HCT116 (cell line): ENCODE data around the gene HOMER2. TPM values are rescaled to one million over a fixed set of nuclear protein-coding genes. Genes with fewer than 3 reads are reported as not detected.

Experiments
- ATAC-seq: fragments of 200-7000 bp; cut with Tn5 transposase; 2 replicates; pipeline ENCODE4 v1.9.1; 2020; ENCODE audit warnings: mild to moderate bottlenecking, moderate library complexity
- BruUV-seq: library from RNA; stranded (reverse); fragments of 400-500 nt; replicated peaks from 2 replicates; lab custom pipeline; 2021; lab: Mats Ljungman, UMichigan
- CTCF ChIA-PET: fragments of 300-600 bp; sonication (Branson Sonifier 250); formaldehyde crosslinking; loops from one replicate; lab custom pipeline; 2021; ENCODE audit warnings: antibody characterized with exemption; lab: Charles Lee
- POLR2A ChIA-PET: fragments of 300-600, 350-600 bp; sonication (Branson Sonifier 250); formaldehyde crosslinking; loops from one replicate; lab custom pipeline; 2021; ENCODE audit warnings: antibody characterized with exemption; lab: Charles Lee
- RAD21 ChIA-PET, 2 experiments: fragments of 300-600 bp; sonication (Branson Sonifier 250); formaldehyde crosslinking; loops; one replicate each; lab custom pipeline; 2023; ENCODE audit warnings: low total read pairs in 2 of 2; ENCODE audit not compliant: uncharacterized antibody in 2 of 2, unreplicated experiment in 2 of 2, low non-redundant PET in 1 of 2; lab: Charles Lee
- DNase-seq: peaks from one replicate; pipeline ENCODE4 v3.0.0-alpha.2; 2010; ENCODE audit warnings: low read depth, low spot score
- H2AFZ ChIP-seq: fragments of 200-600 bp; shearing (Covaris generic), sonication (generic); 2 replicates; pipeline ENCODE4 v1.6.1; 2017; ENCODE audit warnings: low read depth, mixed run types, mixed read lengths, antibody characterized with exemption, low read length; ENCODE audit not compliant: poor library complexity, severe bottlenecking
- H3K27ac ChIP-seq: 2 replicates; pipeline ENCODE4 v1.5.1; 2012; ENCODE audit warnings: low read depth, low read length
- H3K27me3 ChIP-seq: fragments of 200-600 bp; sonication (generic); 2 replicates; pipeline ENCODE4 v1.6.1; 2016; ENCODE audit warnings: mixed run types, low read length, mixed read lengths; ENCODE audit not compliant: insufficient read depth
- H3K36me3 ChIP-seq, 2 experiments: fragments of 200-500 bp in 1 of 2; fragments of 200-600 bp in 1 of 2; sonication (Bioruptor generic) in 1 of 2; sonication (generic) in 1 of 2; 2 replicates each; pipeline versions ENCODE4 v1.5.1 to v1.6.1; 2014 to 2016; ENCODE audit warnings: low read length in 2 of 2, inconsistent platforms in 1 of 2, mixed read lengths in 1 of 2, mixed run types in 1 of 2; ENCODE audit not compliant: insufficient read depth in 2 of 2, control insufficient read depth in 1 of 2
- H3K4me1 ChIP-seq, 2 experiments: fragments of 200-600 bp in 1 of 2; sonication (generic) in 1 of 2; 2 replicates each; pipeline versions ENCODE4 v1.5.1 to v1.6.1; 2012 to 2017; ENCODE audit warnings: low read length in 2 of 2, inconsistent platforms in 1 of 2, mild to moderate bottlenecking in 1 of 2, mixed read lengths in 1 of 2, mixed run types in 1 of 2, moderate library complexity in 1 of 2; ENCODE audit not compliant: insufficient read depth in 2 of 2, control insufficient read depth in 1 of 2
- H3K4me2 ChIP-seq: fragments of 200-600 bp; sonication (generic); 2 replicates; pipeline ENCODE4 v1.6.1; 2017; ENCODE audit warnings: mixed run types, low read length, mixed read lengths
- H3K4me3 ChIP-seq, 2 experiments: fragments of 200-600 bp in 1 of 2; sonication (generic) in 1 of 2; replicated peaks in 1 of 2; 2 replicates each; pipeline ENCODE4 v1.5.1; 2011 to 2016; ENCODE audit warnings: low read length in 2 of 2, control low read depth in 1 of 2, low read depth in 1 of 2, mild to moderate bottlenecking in 1 of 2, mixed read lengths in 1 of 2, mixed run types in 1 of 2
- H3K79me2 ChIP-seq: fragments of 200-600 bp; sonication (generic); 2 replicates; pipeline ENCODE4 v1.6.1; 2017; ENCODE audit warnings: mild to moderate bottlenecking, mixed run types, low read length, moderate library complexity, mixed read lengths; ENCODE audit not compliant: insufficient read depth
- H3K9ac ChIP-seq: fragments of 200-600 bp; sonication (generic); 2 replicates; pipeline ENCODE4 v1.6.1; 2016; ENCODE audit warnings: low read length, mixed read lengths
- H3K9me2 ChIP-seq: fragments of 200-600 bp; sonication (generic), shearing (Covaris generic); 2 replicates; pipeline ENCODE4 v1.6.1; 2017; ENCODE audit warnings: mixed run types, mild to moderate bottlenecking, moderate library complexity; ENCODE audit not compliant: insufficient read depth
- H3K9me3 ChIP-seq, 2 experiments: fragments of 200-500 bp in 1 of 2; fragments of 200-600 bp in 1 of 2; sonication (Bioruptor generic) in 1 of 2; sonication (generic) in 1 of 2; 2 replicates each; pipeline ENCODE4 v1.6.1; 2014 to 2017; ENCODE audit warnings: low read length in 2 of 2, mixed read lengths in 2 of 2, inconsistent platforms in 1 of 2, low read depth in 1 of 2, mild to moderate bottlenecking in 1 of 2, mixed run types in 1 of 2, moderate library complexity in 1 of 2; ENCODE audit not compliant: control insufficient read depth in 1 of 2, insufficient read depth in 1 of 2
- H4K20me1 ChIP-seq: fragments of 200-600 bp; sonication (generic), shearing (Covaris generic); 2 replicates; pipeline ENCODE4 v1.6.1; 2017; ENCODE audit warnings: mixed run types, mild to moderate bottlenecking, moderate library complexity; ENCODE audit not compliant: insufficient read depth
- CBX3 ChIP-seq: IDR thresholded peaks from 2 replicates; pipeline ENCODE4 v1.6.1; 2012; ENCODE audit warnings: low read depth
- EGR1 ChIP-seq: IDR thresholded peaks from 2 replicates; pipeline ENCODE4 v1.6.1; 2012; ENCODE audit warnings: low read depth
- ELF1 ChIP-seq: IDR thresholded peaks from 2 replicates; pipeline ENCODE4 v1.6.1; 2012; ENCODE audit warnings: low read depth, borderline replicate concordance
- EZH2 ChIP-seq: fragments of 200-600 bp; sonication (generic); IDR thresholded peaks from 2 replicates; pipeline ENCODE4 v1.6.1; 2017; ENCODE audit warnings: antibody characterized with exemption, mixed run types
- EZH2phosphoT487 ChIP-seq: fragments of 200-600 bp; IDR thresholded peaks from 2 replicates; pipeline ENCODE4 v1.6.1; 2018; ENCODE audit warnings: antibody characterized with exemption, borderline replicate concordance
- FOSL1 ChIP-seq: IDR thresholded peaks from 2 replicates; pipeline ENCODE4 v1.6.1; 2012; ENCODE audit warnings: low read depth
- JUND ChIP-seq: IDR thresholded peaks from 2 replicates; pipeline ENCODE4 v1.6.1; 2012
- MAX ChIP-seq: IDR thresholded peaks from 2 replicates; pipeline ENCODE4 v1.6.1; 2012
- POLR2A ChIP-seq: IDR thresholded peaks from 2 replicates; pipeline ENCODE4 v1.7.0; 2011; ENCODE audit warnings: borderline replicate concordance; ENCODE audit not compliant: insufficient read depth, insufficient read length; ENCODE audit errors: extremely low read depth
- RAD21 ChIP-seq: IDR thresholded peaks from 2 replicates; pipeline ENCODE4 v1.6.1; 2012; ENCODE audit warnings: low read depth, mild to moderate bottlenecking
- SP1 ChIP-seq: IDR thresholded peaks from 2 replicates; pipeline ENCODE4 v1.6.1; 2012; ENCODE audit warnings: low read depth
- SRF ChIP-seq: IDR thresholded peaks from 2 replicates; pipeline ENCODE4 v1.6.1; 2012; ENCODE audit warnings: low read depth
- TCF7L2 ChIP-seq: IDR thresholded peaks from 2 replicates; pipeline ENCODE4 v1.7.0; 2011; ENCODE audit warnings: borderline replicate concordance, inconsistent platforms; ENCODE audit not compliant: insufficient read depth, insufficient read length; ENCODE audit errors: extremely low read depth
- YY1 ChIP-seq: IDR thresholded peaks from 2 replicates; pipeline ENCODE4 v1.6.1; 2011; ENCODE audit warnings: low read length, low read depth, moderate library complexity, mild to moderate bottlenecking; ENCODE audit not compliant: insufficient replicate concordance; ENCODE audit errors: extremely low read depth
- ZBTB33 ChIP-seq: IDR thresholded peaks from 2 replicates; pipeline ENCODE4 v1.6.1; 2011; ENCODE audit warnings: mild to moderate bottlenecking, low read length, moderate library complexity; ENCODE audit not compliant: insufficient replicate concordance; ENCODE audit errors: extremely low read depth
- ZNF274 ChIP-seq: fragments of 200-500 bp; sonication (Bioruptor generic); IDR thresholded peaks from 2 replicates; pipeline ENCODE4 v1.6.1; 2014; ENCODE audit warnings: mild to moderate bottlenecking, low read depth, low read length, inconsistent platforms
- intact Hi-C: fragments of 100-400 bp; cut with micrococcal nuclease; formaldehyde crosslinking; loops from 2 replicates; pipeline ENCODE4 v1.10.0; 2022
- total RNA-seq: library from RNA; stranded (reverse); gene quantifications from one replicate; pipeline ENCODE4 v1.2.1, GENCODE V29; 2021; ENCODE audit not compliant: unreplicated experiment
- TF ChIP-seq, protein P1 (sequence below), 3 experiments: fragments of 200-600 bp in 1 of 3; sonication (generic) in 1 of 3; IDR thresholded peaks in 2 of 3; conservative IDR thresholded peaks in 1 of 3; 2 replicates each; pipeline ENCODE4 v1.5.1; 2012 to 2017; ENCODE audit warnings: low read depth in 2 of 3, low read length in 2 of 3, antibody characterized with exemption in 1 of 3, borderline replicate concordance in 1 of 3, control low read depth in 1 of 3, mild to moderate bottlenecking in 1 of 3, mixed read lengths in 1 of 3, mixed run types in 1 of 3, moderate library complexity in 1 of 3; ENCODE audit not compliant: insufficient read depth in 1 of 3

HOMER2 gene
- total RNA-seq, 1 experiment from 2014 or later: 3.9 TPM

- Histone ChIP-seq H3K27ac (no peak overlapping the region), H3K9ac (no peak overlapping the region), H3K4me3 (no peak overlapping the region), H4K20me1 (no peaks in the 10 kb centered on the region), H3K79me2 (no peaks in the 10 kb centered on the region), H3K4me2 (no peak overlapping the region), H3K9me3 (no peaks in the 10 kb centered on the region), H3K4me1 (no peaks in the 10 kb centered on the region), H3K9me2 (no peaks in the 10 kb centered on the region), H3K36me3 (no peaks in the 10 kb centered on the region), H3K27me3 (peaks cover 10% of the 10 kb centered on the region; the same call in 1 of the 2 replicates), H2AFZ (no peak overlapping the region)
- ATAC-seq: no peak
- TF ChIP-seq EZH2phosphoT487 (no peak), YY1 (no peak), TCF7L2 (no peak), POLR2A (no peak)
- TF ChIP-seq, protein P1, sequence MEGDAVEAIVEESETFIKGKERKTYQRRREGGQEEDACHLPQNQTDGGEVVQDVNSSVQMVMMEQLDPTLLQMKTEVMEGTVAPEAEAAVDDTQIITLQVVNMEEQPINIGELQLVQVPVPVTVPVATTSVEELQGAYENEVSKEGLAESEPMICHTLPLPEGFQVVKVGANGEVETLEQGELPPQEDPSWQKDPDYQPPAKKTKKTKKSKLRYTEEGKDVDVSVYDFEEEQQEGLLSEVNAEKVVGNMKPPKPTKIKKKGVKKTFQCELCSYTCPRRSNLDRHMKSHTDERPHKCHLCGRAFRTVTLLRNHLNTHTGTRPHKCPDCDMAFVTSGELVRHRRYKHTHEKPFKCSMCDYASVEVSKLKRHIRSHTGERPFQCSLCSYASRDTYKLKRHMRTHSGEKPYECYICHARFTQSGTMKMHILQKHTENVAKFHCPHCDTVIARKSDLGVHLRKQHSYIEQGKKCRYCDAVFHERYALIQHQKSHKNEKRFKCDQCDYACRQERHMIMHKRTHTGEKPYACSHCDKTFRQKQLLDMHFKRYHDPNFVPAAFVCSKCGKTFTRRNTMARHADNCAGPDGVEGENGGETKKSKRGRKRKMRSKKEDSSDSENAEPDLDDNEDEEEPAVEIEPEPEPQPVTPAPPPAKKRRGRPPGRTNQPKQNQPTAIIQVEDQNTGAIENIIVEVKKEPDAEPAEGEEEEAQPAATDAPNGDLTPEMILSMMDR (IDR thresholded peaks at IDR 0.05 in 2 of 3, conservative IDR thresholded peaks at IDR 0.05 in 1 of 3; ENCODE audit: borderline replicate concordance in 1 of 3, insufficient read depth in 1 of 3, low read depth in 2 of 3, low read length in 2 of 3): no peak
- RAD21 ChIA-PET: no interaction called here
- POLR2A ChIA-PET: no interaction called here
- intact Hi-C loops: no loop called here
- DNase-seq: no peak
- CTCF ChIA-PET: no interaction called here
- BruUV-seq: no TSS peak
Measured at GRCh38 chr15:82923744-82924143, 28.8 kb downstream of the HOMER2 start.

DNA sequence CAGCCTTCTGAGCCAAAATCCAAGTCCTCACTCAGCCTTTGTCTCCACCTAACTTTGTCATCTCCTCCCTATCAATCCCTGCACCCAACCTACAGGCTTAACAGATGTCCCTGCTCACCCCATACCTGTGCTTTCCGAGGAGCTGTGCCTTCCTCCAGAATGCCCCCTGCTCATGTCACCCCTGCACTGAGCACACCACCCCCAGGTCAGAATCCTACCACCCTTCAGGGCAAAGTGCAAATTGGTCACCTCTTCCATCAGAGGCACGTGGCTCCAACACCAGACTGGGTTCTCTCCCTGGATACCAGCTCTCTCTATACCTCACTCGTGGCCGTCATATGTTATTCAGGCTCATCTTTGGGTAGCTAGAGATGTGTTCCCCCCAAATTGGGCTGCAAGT, 29.8 kb downstream of the HOMER2 start:
- H2AFZ ChIP-seq: no peak overlapping the region
- H3K36me3 ChIP-seq: no peaks in the 10 kb centered on the region
- CTCF ChIA-PET: no interaction called here
- POLR2A ChIA-PET: no interaction called here
- ATAC-seq: no peak
- H3K4me2 ChIP-seq: no peak overlapping the region
- H4K20me1 ChIP-seq: no peaks in the 10 kb centered on the region
- no peaks in the 10 kb centered on the region for H3K9me3 ChIP-seq
- BruUV-seq: no TSS peak
- no peak for TF ChIP-seq MAX
- no peak for TF ChIP-seq EZH2
- TF ChIP-seq EGR1: no peak
- no peak for TF ChIP-seq SRF
- TF ChIP-seq CBX3: no peak
- no peak for TF ChIP-seq ELF1
- TF ChIP-seq ZBTB33: no peak
- TF ChIP-seq JUND: no peak
- no peak for TF ChIP-seq FOSL1
- TF ChIP-seq SP1: no peak
- no peak for TF ChIP-seq RAD21
- TF ChIP-seq YY1: no peak
- TF ChIP-seq ZNF274: no peak
- TF ChIP-seq, all 23 proteins: peak for 0
- intact Hi-C loops: no loop called here
- no peaks in the 10 kb centered on the region for H3K4me1 ChIP-seq
- H3K27ac ChIP-seq: no peak overlapping the region
- RAD21 ChIA-PET: no interaction called here
- peaks cover 10% of the 10 kb centered on the region; the same call in 1 of the 2 replicates for H3K27me3 ChIP-seq
- H3K9ac ChIP-seq: no peak overlapping the region
- no peaks in the 10 kb centered on the region for H3K79me2 ChIP-seq
- H3K9me2 ChIP-seq: no peaks in the 10 kb centered on the region
- H3K4me3 ChIP-seq: no peak overlapping the region
- DNase-seq: no peak
